Measurements from ENCODE around the gene GAS2L2. TPM values are rescaled to one million over a fixed set of nuclear protein-coding genes. Genes with fewer than 3 reads are reported as not detected.
"Not testable (repeated sequence)": the region's sequence is repeated elsewhere in the genome, so short reads cannot be mapped to it uniquely, and the experiment has no call there.

GAS2L2 gene
- polyA plus RNA-seq, 1 donor from 2014 or later = 0.38 TPM

- Histone ChIP-seq H3K4me3 (ENCODE audit: low read length) (no peak overlapping the region), H3K9me2 (ENCODE audit: insufficient read depth, low read length) (no peaks in the 10 kb centered on the region), H3K27me3 (ENCODE audit: insufficient read depth, low read depth, low read length) (no peaks in the 10 kb centered on the region), H3F3A (ENCODE audit: insufficient read depth, low read length, poor library complexity, severe bottlenecking) (no peaks in the 10 kb centered on the region), H3K36me3 (ENCODE audit: insufficient read depth, low read length) (no peaks in the 10 kb centered on the region), H3K27ac (ENCODE audit: low read length) (no peak overlapping the region), H3K79me2 (replicated peaks; ENCODE audit: insufficient read depth, low read length) (no peaks in the 10 kb centered on the region), H3K4me2 (ENCODE audit: low read length) (no peak overlapping the region), H4K20me1 (ENCODE audit: insufficient read depth) (no peaks in the 10 kb centered on the region), H2AFZ (ENCODE audit: low read depth, low read length) (no peak overlapping the region), H3K9me3 (ENCODE audit: low read length) (no peaks in the 10 kb centered on the region), H3K9ac (ENCODE audit: low read length) (no peak overlapping the region)
- TF ChIP-seq, protein P1, sequence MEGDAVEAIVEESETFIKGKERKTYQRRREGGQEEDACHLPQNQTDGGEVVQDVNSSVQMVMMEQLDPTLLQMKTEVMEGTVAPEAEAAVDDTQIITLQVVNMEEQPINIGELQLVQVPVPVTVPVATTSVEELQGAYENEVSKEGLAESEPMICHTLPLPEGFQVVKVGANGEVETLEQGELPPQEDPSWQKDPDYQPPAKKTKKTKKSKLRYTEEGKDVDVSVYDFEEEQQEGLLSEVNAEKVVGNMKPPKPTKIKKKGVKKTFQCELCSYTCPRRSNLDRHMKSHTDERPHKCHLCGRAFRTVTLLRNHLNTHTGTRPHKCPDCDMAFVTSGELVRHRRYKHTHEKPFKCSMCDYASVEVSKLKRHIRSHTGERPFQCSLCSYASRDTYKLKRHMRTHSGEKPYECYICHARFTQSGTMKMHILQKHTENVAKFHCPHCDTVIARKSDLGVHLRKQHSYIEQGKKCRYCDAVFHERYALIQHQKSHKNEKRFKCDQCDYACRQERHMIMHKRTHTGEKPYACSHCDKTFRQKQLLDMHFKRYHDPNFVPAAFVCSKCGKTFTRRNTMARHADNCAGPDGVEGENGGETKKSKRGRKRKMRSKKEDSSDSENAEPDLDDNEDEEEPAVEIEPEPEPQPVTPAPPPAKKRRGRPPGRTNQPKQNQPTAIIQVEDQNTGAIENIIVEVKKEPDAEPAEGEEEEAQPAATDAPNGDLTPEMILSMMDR (IDR thresholded peaks at IDR 0.05; ENCODE audit: poor library complexity, severe bottlenecking) = no peak
- no peak for TF ChIP-seq TAF1 (IDR thresholded peaks at IDR 0.05; ENCODE audit: low read depth)
- TF ChIP-seq SMC3 (conservative IDR thresholded peaks at IDR 0.05; ENCODE audit: poor library complexity) = no peak
- no peak for TF ChIP-seq POLR2AphosphoS5 (IDR thresholded peaks at IDR 0.05)
- no peak for TF ChIP-seq REST (IDR thresholded peaks at IDR 0.05; ENCODE audit: borderline replicate concordance)
- TF ChIP-seq EZH2 (IDR thresholded peaks at IDR 0.05; ENCODE audit: borderline replicate concordance, insufficient read depth, low read length, poor library complexity, severe bottlenecking) = no peak
- no peak for TF ChIP-seq RAD21 (conservative IDR thresholded peaks at IDR 0.05)
- no peak for TF ChIP-seq EP300 (conservative IDR thresholded peaks at IDR 0.05; ENCODE audit: poor library complexity, severe bottlenecking)
- no peak for TF ChIP-seq MXI1 (conservative IDR thresholded peaks at IDR 0.05; ENCODE audit: poor library complexity, severe bottlenecking)
These were observed 47.3 kb downstream of the GAS2L2 start for GRCh38 chr17:35705705-35706104.

- Histone ChIP-seq H3K4me3 (ENCODE audit: low read length) (no peak overlapping the region), H3K36me3 (ENCODE audit: insufficient read depth, low read length) (no peaks in the 10 kb centered on the region), H2AFZ (ENCODE audit: low read depth, low read length) (no peak overlapping the region), H3K79me2 (replicated peaks; ENCODE audit: insufficient read depth, low read length) (no peaks in the 10 kb centered on the region), H3K27ac (ENCODE audit: low read length) (no peak overlapping the region), H3K9me2 (ENCODE audit: insufficient read depth, low read length) (no peaks in the 10 kb centered on the region), H3K9ac (ENCODE audit: low read length) (no peak overlapping the region), H4K20me1 (ENCODE audit: insufficient read depth) (no peaks in the 10 kb centered on the region), H3F3A (ENCODE audit: insufficient read depth, low read length, poor library complexity, severe bottlenecking) (no peaks in the 10 kb centered on the region), H3K9me3 (ENCODE audit: low read length) (no peaks in the 10 kb centered on the region), H3K4me2 (ENCODE audit: low read length) (no peak overlapping the region), H3K27me3 (ENCODE audit: insufficient read depth, low read depth, low read length) (no peaks in the 10 kb centered on the region)
- TF ChIP-seq, protein P1 (IDR thresholded peaks at IDR 0.05; ENCODE audit: poor library complexity, severe bottlenecking) = no peak
- no peak for TF ChIP-seq EZH2 (IDR thresholded peaks at IDR 0.05; ENCODE audit: borderline replicate concordance, insufficient read depth, low read length, poor library complexity, severe bottlenecking)
- no peak for TF ChIP-seq EP300 (conservative IDR thresholded peaks at IDR 0.05; ENCODE audit: poor library complexity, severe bottlenecking)
- no peak for TF ChIP-seq RAD21 (conservative IDR thresholded peaks at IDR 0.05)
- TF ChIP-seq POLR2AphosphoS5 (IDR thresholded peaks at IDR 0.05) = no peak
- no peak for TF ChIP-seq SMC3 (conservative IDR thresholded peaks at IDR 0.05; ENCODE audit: poor library complexity)
- no peak for TF ChIP-seq MXI1 (conservative IDR thresholded peaks at IDR 0.05; ENCODE audit: poor library complexity, severe bottlenecking)
- TF ChIP-seq REST (IDR thresholded peaks at IDR 0.05; ENCODE audit: borderline replicate concordance) = no peak
- no peak for TF ChIP-seq TAF1 (IDR thresholded peaks at IDR 0.05; ENCODE audit: low read depth)
These were observed 47.8 kb downstream of the GAS2L2 start for GRCh38 chr17:35705230-35705629.

GRCh38 chr17:35703308-35703707, 49.7 kb downstream of the GAS2L2 start:
- H3K27ac ChIP-seq (ENCODE audit: low read length); H3K36me3 ChIP-seq (ENCODE audit: insufficient read depth, low read length); H3K4me2 ChIP-seq (ENCODE audit: low read length); H3K79me2 ChIP-seq (replicated peaks; ENCODE audit: insufficient read depth, low read length); H3K9me3 ChIP-seq (ENCODE audit: low read length); H3K9me2 ChIP-seq (ENCODE audit: insufficient read depth, low read length); H4K20me1 ChIP-seq (ENCODE audit: insufficient read depth); H3K9ac ChIP-seq (ENCODE audit: low read length); H3K4me3 ChIP-seq (ENCODE audit: low read length); H3F3A ChIP-seq (ENCODE audit: insufficient read depth, low read length, poor library complexity, severe bottlenecking); H3K27me3 ChIP-seq (ENCODE audit: insufficient read depth, low read depth, low read length); H2AFZ ChIP-seq (ENCODE audit: low read depth, low read length): not testable (repeated sequence)

Measured in neural cell (in vitro differentiated cells).